H9 (cell line): Measurements from ENCODE around the gene PEAK3. TPM values are rescaled to one million over a fixed set of nuclear protein-coding genes. Genes with fewer than 3 reads are reported as not detected.

Experiments used
- DNase-seq: peaks from one replicate; pipeline ENCODE4 v3.0.0-alpha.2; 2017
- H2AFZ ChIP-seq: one replicate; pipeline ENCODE4 v1.6.1; 2013; ENCODE audit warnings: mild to moderate bottlenecking, low read length, control low read depth, moderate library complexity
- H2AK5ac ChIP-seq: 2 replicates; pipeline ENCODE4 v1.6.1; 2013; ENCODE audit warnings: low read length, control low read depth, mixed read lengths; ENCODE audit not compliant: insufficient read length
- H2BK120ac ChIP-seq: one replicate; pipeline ENCODE4 v1.6.1; 2013; ENCODE audit warnings: low read depth, mild to moderate bottlenecking, low read length, control low read depth, inconsistent platforms; ENCODE audit not compliant: poor library complexity, severe bottlenecking
- H2BK12ac ChIP-seq: 2 replicates; pipeline ENCODE4 v1.6.1; 2013; ENCODE audit warnings: low read length, control low read depth, mixed read lengths, low read depth; ENCODE audit not compliant: insufficient read length
- H2BK15ac ChIP-seq: 2 replicates; pipeline ENCODE4 v1.6.1; 2013; ENCODE audit warnings: low read depth, low read length, control low read depth
- H2BK20ac ChIP-seq: one replicate; pipeline ENCODE4 v1.6.1; 2013; ENCODE audit warnings: low read depth, mild to moderate bottlenecking, low read length, control low read depth, inconsistent platforms; ENCODE audit not compliant: poor library complexity, severe bottlenecking
- H2BK5ac ChIP-seq: 2 replicates; pipeline ENCODE4 v1.6.1; 2013; ENCODE audit warnings: low read length, control low read depth, mixed read lengths; ENCODE audit not compliant: insufficient read length
- H3K14ac ChIP-seq: 2 replicates; pipeline ENCODE4 v1.6.1; 2013; ENCODE audit warnings: low read length, control low read depth; ENCODE audit not compliant: insufficient read depth
- H3K18ac ChIP-seq: 2 replicates; pipeline ENCODE4 v1.6.1; 2013; ENCODE audit warnings: low read depth, mild to moderate bottlenecking, mixed read lengths, low read length, control low read depth; ENCODE audit not compliant: insufficient read length
- H3K23ac ChIP-seq: 2 replicates; pipeline ENCODE4 v1.6.1; 2013; ENCODE audit warnings: low read length, control low read depth, mixed read lengths, low read depth; ENCODE audit not compliant: insufficient read length
- H3K23me2 ChIP-seq: 2 replicates; pipeline ENCODE4 v1.6.1; 2013; ENCODE audit warnings: low read depth, mild to moderate bottlenecking, mixed read lengths, low read length, control low read depth; ENCODE audit not compliant: insufficient read length, poor library complexity, severe bottlenecking
- H3K27ac ChIP-seq: 2 replicates; pipeline ENCODE4 v1.5.1; 2013; ENCODE audit warnings: low read length, control low read depth, mixed read lengths, low read depth; ENCODE audit not compliant: insufficient read length
- H3K27me3 ChIP-seq: 2 replicates; pipeline ENCODE4 v1.6.1; 2013; ENCODE audit warnings: low read length, control low read depth, inconsistent platforms; ENCODE audit not compliant: insufficient read depth
- H3K4ac ChIP-seq: 2 replicates; pipeline ENCODE4 v1.6.1; 2013; ENCODE audit warnings: low read depth, mild to moderate bottlenecking, control low read depth, inconsistent platforms, low read length, moderate library complexity
- H3K4me1 ChIP-seq: 2 replicates; pipeline ENCODE4 v1.6.1; 2013; ENCODE audit warnings: low read length, control low read depth, inconsistent platforms; ENCODE audit not compliant: insufficient read depth
- H3K4me2 ChIP-seq: 2 replicates; pipeline ENCODE4 v1.6.1; 2013; ENCODE audit warnings: low read length, control low read depth, mixed read lengths; ENCODE audit not compliant: insufficient read length, insufficient read depth
- H3K56ac ChIP-seq: 2 replicates; pipeline ENCODE4 v1.6.1; 2013; ENCODE audit warnings: low read depth, mild to moderate bottlenecking, mixed read lengths, low read length, control low read depth; ENCODE audit not compliant: insufficient read length
- H3K79me1 ChIP-seq: 2 replicates; pipeline ENCODE4 v1.6.1; 2013; ENCODE audit warnings: low read depth, mild to moderate bottlenecking, moderate library complexity, low read length, control low read depth, inconsistent platforms; ENCODE audit not compliant: insufficient read depth, poor library complexity, severe bottlenecking
- H3K79me2 ChIP-seq: 2 replicates; pipeline ENCODE4 v1.6.1; 2013; ENCODE audit warnings: low read length, control low read depth, inconsistent platforms; ENCODE audit not compliant: insufficient read depth
- H3K9ac ChIP-seq: 2 replicates; pipeline ENCODE4 v1.6.1; 2013; ENCODE audit warnings: low read length, control low read depth, mixed read lengths; ENCODE audit not compliant: insufficient read length; ENCODE audit errors: extremely low read depth
- H3K9me3 ChIP-seq: one replicate; pipeline ENCODE4 v1.6.1; 2013; ENCODE audit warnings: low read depth, low read length, inconsistent platforms; ENCODE audit not compliant: control insufficient read depth
- H3T11ph ChIP-seq: one replicate; pipeline ENCODE4 v1.6.1; 2013; ENCODE audit warnings: mild to moderate bottlenecking, low read length, control low read depth, inconsistent platforms
- H4K20me1 ChIP-seq: one replicate; pipeline ENCODE4 v1.6.1; 2013; ENCODE audit not compliant: control insufficient read depth, insufficient read length, insufficient read depth
- H4K5ac ChIP-seq: 2 replicates; pipeline ENCODE4 v1.6.1; 2013; ENCODE audit warnings: low read depth, mild to moderate bottlenecking, mixed read lengths, low read length, control low read depth; ENCODE audit not compliant: insufficient read length
- H4K8ac ChIP-seq: replicated peaks from 2 replicates; pipeline ENCODE4 v1.6.1; 2013; ENCODE audit warnings: low read length, control low read depth, mixed read lengths, low read depth; ENCODE audit not compliant: insufficient read length
- H4K91ac ChIP-seq: 2 replicates; pipeline ENCODE4 v1.6.1; 2013; ENCODE audit warnings: low read depth, mild to moderate bottlenecking, moderate library complexity, mixed read lengths, low read length, control low read depth; ENCODE audit not compliant: insufficient read length
- H3K27ac Mint-ChIP-seq, 3 experiments: 2 replicates in 2 of 3; 3 replicates in 1 of 3; pipeline ENCODE4 v1.8.0; 2020 to 2021; ENCODE audit warnings: mixed read lengths in 3 of 3, mild to moderate bottlenecking in 1 of 3, moderate library complexity in 1 of 3
- H3K27me3 Mint-ChIP-seq: 2 replicates; pipeline ENCODE4 v1.8.0; 2021; ENCODE audit warnings: low read depth, mild to moderate bottlenecking, moderate library complexity, mixed read lengths
- H3K36me3 Mint-ChIP-seq, 3 experiments: 2 replicates in 2 of 3; 3 replicates in 1 of 3; pipeline ENCODE4 v1.8.0; 2020 to 2021; ENCODE audit warnings: low read depth in 3 of 3, mixed read lengths in 3 of 3; ENCODE audit not compliant: insufficient read depth in 1 of 3
- H3K4me1 Mint-ChIP-seq, 2 experiments: 2 replicates each; pipeline ENCODE4 v1.8.0; 2020; ENCODE audit warnings: mixed read lengths in 2 of 2
- H3K4me3 Mint-ChIP-seq, 2 experiments: 2 replicates in 1 of 2; 3 replicates in 1 of 2; pipeline ENCODE4 v1.8.0; 2020 to 2021; ENCODE audit warnings: mild to moderate bottlenecking in 2 of 2, mixed read lengths in 2 of 2, moderate library complexity in 1 of 2
- H3K9me3 Mint-ChIP-seq, 2 experiments: 2 replicates in 1 of 2; 3 replicates in 1 of 2; pipeline ENCODE4 v1.8.0; 2020; ENCODE audit warnings: mild to moderate bottlenecking in 2 of 2, mixed read lengths in 2 of 2, moderate library complexity in 1 of 2
- WGBS: extraction: QIAGEN DNeasy Blood & Tissue Kit; methylation state at CpG from one replicate; pipeline ENCODE4 v1.1.7; 2013; ENCODE audit warnings: missing lambda C conversion rate, low lambda C conversion rate, mixed read lengths; ENCODE audit not compliant: insufficient read length; ENCODE audit errors: extremely low coverage; 5-methylcytosine and 5-hydroxymethylcytosine counted together
- total RNA-seq: library from RNA; stranded (reverse); gene quantifications from 2 replicates; pipeline ENCODE4 v1.2.1, GENCODE V29; 2021
- TF ChIP-seq, protein P1 (sequence below): fragments of 200-600 bp; sonication (generic); conservative IDR thresholded peaks from 3 replicates; pipeline ENCODE4 v1.8.0; 2021; ENCODE audit warnings: antibody characterized with exemption, mild to moderate bottlenecking

PEAK3 gene
- total RNA-seq, 1 experiment from 2014 or later = not detected

GRCh38 chr19:2254064-2254872, 27.7 kb downstream of the PEAK3 start:
- no peak overlapping the region for H3T11ph ChIP-seq
- H3K14ac ChIP-seq = no peak overlapping the region
- H2AFZ ChIP-seq = no peak overlapping the region
- no peak overlapping the region for H2BK15ac ChIP-seq
- no peak overlapping the region for H3K4ac ChIP-seq
- H3K79me2 ChIP-seq = no peaks in the 10 kb centered on the region
- peak; percentile 79 for DNase-seq
- no peak overlapping the region for H2BK20ac ChIP-seq
- no peak overlapping the region for H3K23ac ChIP-seq
- H4K5ac ChIP-seq = no peak overlapping the region
- no peaks in the 10 kb centered on the region for H3K79me1 ChIP-seq
- no peak overlapping the region for H3K27ac ChIP-seq
- H4K91ac ChIP-seq = no peak overlapping the region
- Mint-ChIP-seq H3K27ac (peak overlapping the region in 2 of 3 experiments; percentile 71 to 95; a peak in 3 of 7 replicates), H3K9me3 (no peaks in the 10 kb centered on the region), H3K36me3 (no peaks in the 10 kb centered on the region; a peak in 1 of 7 replicates), H3K4me1 (peaks cover 4% of the 10 kb centered on the region in 2 experiments), H3K27me3 (peaks cover 22% of the 10 kb centered on the region), H3K4me3 (peak overlapping the region; percentile 62 to 85)
- peaks cover 10% of the 10 kb centered on the region for H3K23me2 ChIP-seq
- H2BK12ac ChIP-seq = no peak overlapping the region
- no peak overlapping the region for H2BK5ac ChIP-seq
- no peak overlapping the region for H2BK120ac ChIP-seq
- H4K20me1 ChIP-seq = no peaks in the 10 kb centered on the region
- H2AK5ac ChIP-seq = no peak overlapping the region
- H3K18ac ChIP-seq = no peak overlapping the region
- WGBS = no CpG with 5 or more reads among the region's 20 CpGs
- H3K56ac ChIP-seq = no peak overlapping the region
- TF ChIP-seq, protein P1, sequence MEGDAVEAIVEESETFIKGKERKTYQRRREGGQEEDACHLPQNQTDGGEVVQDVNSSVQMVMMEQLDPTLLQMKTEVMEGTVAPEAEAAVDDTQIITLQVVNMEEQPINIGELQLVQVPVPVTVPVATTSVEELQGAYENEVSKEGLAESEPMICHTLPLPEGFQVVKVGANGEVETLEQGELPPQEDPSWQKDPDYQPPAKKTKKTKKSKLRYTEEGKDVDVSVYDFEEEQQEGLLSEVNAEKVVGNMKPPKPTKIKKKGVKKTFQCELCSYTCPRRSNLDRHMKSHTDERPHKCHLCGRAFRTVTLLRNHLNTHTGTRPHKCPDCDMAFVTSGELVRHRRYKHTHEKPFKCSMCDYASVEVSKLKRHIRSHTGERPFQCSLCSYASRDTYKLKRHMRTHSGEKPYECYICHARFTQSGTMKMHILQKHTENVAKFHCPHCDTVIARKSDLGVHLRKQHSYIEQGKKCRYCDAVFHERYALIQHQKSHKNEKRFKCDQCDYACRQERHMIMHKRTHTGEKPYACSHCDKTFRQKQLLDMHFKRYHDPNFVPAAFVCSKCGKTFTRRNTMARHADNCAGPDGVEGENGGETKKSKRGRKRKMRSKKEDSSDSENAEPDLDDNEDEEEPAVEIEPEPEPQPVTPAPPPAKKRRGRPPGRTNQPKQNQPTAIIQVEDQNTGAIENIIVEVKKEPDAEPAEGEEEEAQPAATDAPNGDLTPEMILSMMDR = peak; percentile 77
- peak overlapping the region; percentile 58 for H3K4me2 ChIP-seq
- H3K9me3 ChIP-seq = no peaks in the 10 kb centered on the region
- H3K9ac ChIP-seq = no peak overlapping the region
- no peaks in the 10 kb centered on the region; the same call in 1 of the 2 replicates for H3K27me3 ChIP-seq
- H3K4me1 ChIP-seq = no peaks in the 10 kb centered on the region
- H4K8ac ChIP-seq = no peak overlapping the region
